K562 treated with DMSO at 1 percent for 4 hours (cell line): ENCODE results near the gene COPS9. TPM values are rescaled to one million over a fixed set of nuclear protein-coding genes. Genes with fewer than 3 reads are reported as not detected.

ENCODE experiments used
- total RNA-seq: library from RNA; unstranded; fragments of 300-600 nt; gene quantifications from 2 replicates; pipeline ENCODE4 v1.2.3, GENCODE V29; 2022; ENCODE audit not compliant: insufficient read depth

Gene COPS9
- 91.1 and 114 TPM in 2 replicates for total RNA-seq

DNA sequence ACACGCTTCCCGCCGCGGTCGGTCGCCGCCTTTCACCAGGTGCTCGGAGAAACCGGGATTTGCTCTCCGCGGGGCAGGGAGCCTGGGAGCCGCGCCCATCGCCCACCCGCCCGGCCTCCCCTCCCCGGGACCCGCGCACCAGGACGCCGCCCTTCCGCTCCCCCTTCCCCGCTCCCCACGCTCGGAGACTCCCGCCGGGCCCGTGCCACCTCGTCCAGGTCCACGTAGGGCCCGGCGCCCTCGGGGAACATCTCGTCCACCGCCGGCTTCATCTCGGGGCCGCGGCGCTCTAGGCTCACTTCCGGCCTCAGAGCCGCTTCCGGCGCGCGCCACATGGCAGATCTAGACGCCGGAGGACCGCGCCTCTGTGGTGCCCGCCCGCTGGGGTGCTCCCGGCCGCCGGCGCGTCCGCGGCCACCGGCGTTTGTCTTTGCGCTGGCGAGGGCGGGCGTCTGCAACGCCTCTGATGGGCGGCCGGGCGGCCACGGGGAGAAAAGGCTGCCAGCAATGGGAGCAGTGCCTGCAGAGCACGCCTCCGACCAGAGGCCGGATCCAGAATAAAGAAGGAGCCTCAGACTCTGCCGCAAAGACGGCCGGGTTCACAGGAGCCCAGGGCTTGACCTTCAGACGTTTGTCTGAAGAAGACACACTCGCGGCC lies at the start of gene COPS9:
Gene COPS9 (minus strand): TSS at position 293 of the 658 bp plus-strand sequence. CDS start 21 bp downstream, at position 272.

DNA sequence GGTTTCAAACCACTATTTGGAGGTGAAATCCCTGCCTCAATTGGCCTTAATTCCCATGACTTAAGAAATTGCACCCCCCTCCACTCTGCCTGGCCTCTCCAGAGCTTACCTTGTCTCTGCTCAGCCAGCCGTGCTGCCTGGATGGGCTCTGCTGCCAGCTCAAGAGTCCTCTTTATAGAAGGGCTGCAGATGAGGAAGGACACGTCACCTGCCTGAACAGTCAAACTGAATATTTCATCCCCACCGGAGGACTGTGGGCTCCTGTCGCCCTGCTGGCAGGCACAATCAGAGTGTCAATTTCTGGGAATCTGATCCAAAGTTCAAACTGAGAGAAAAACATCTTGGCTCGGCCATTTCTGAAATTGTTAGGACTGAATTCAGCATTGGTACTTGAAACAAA lies 4.4 kb upstream of the COPS9 start, which contains the start of gene OTOS:
Gene OTOS (minus strand): TSS at position 148 of the 400 bp plus-strand sequence. CDS start 332 bp downstream, outside the sequence.

Other genes starting within 250 kb of the COPS9 start
- 58.8 and 65.8 TPM in 2 replicates for gene NDUFA10, start 111.0 kb downstream of the COPS9 start, total RNA-seq
- not detected in 2 replicates for gene OR6B2, start 105.9 kb downstream of the COPS9 start, total RNA-seq
- not detected in 2 replicates for gene OR6B3, start 82.8 kb downstream of the COPS9 start, total RNA-seq
- not detected in 2 replicates for gene OTOS, start 4.4 kb upstream of the COPS9 start, total RNA-seq